MCF 10A (cell line): ENCODE results near the gene GPR35. TPM values are rescaled to one million over a fixed set of nuclear protein-coding genes. Genes with fewer than 3 reads are reported as not detected.

Source experiments
- total RNA-seq: library from RNA; stranded (reverse); gene quantifications from 2 replicates; pipeline ENCODE4 v1.2.3, GENCODE V29; 2022

GPR35 gene
- total RNA-seq, 1 experiment from 2014 or later = 0.42 TPM

Other genes with a start within 250 kb of the GPR35 start
- 36.9 and 38.9 TPM in 2 replicates for gene GPC1, start 189.8 kb upstream of the GPR35 start, total RNA-seq
- gene ANKMY1, start 67.5 kb upstream of the GPR35 start, total RNA-seq = 19.5 and 22.2 TPM in 2 replicates
- gene DUSP28, start 65.1 kb upstream of the GPR35 start, total RNA-seq = 3.8 and 5.2 TPM in 2 replicates
- gene RNPEPL1, start 57.0 kb upstream of the GPR35 start, total RNA-seq = 31.5 and 33.7 TPM in 2 replicates
- gene CAPN10, start 38.7 kb upstream of the GPR35 start, total RNA-seq = 27.6 and 35.2 TPM in 2 replicates
- gene AQP12B, start 57.4 kb downstream of the GPR35 start, total RNA-seq = not detected in 2 replicates
- not detected in 2 replicates for gene AQP12A, start 66.4 kb downstream of the GPR35 start, total RNA-seq
- gene KIF1A, start 194.7 kb downstream of the GPR35 start, total RNA-seq = not detected in 2 replicates
- not detected in 2 replicates for gene AGXT, start 243.3 kb downstream of the GPR35 start, total RNA-seq